Caco-2 (cell line): Measurements from ENCODE around the gene MACROD2. TPM values are rescaled to one million over a fixed set of nuclear protein-coding genes. Genes with fewer than 3 reads are reported as not detected.

Source experiments
- BruUV-seq: library from RNA; stranded (reverse); fragments of 400-500 nt; replicated peaks from 2 replicates; lab custom pipeline; 2021; lab: Mats Ljungman, UMichigan
- CTCF ChIA-PET: fragments of 300-600 bp; sonication (Branson Sonifier 250); formaldehyde crosslinking; loops from one replicate; lab custom pipeline; 2022; ENCODE audit warnings: antibody characterized with exemption; lab: Charles Lee
- POLR2A ChIA-PET: fragments of 300-600 bp; sonication (Branson Sonifier 250); formaldehyde crosslinking; loops from one replicate; lab custom pipeline; 2022; ENCODE audit warnings: antibody characterized with exemption; lab: Charles Lee
- DNase-seq, 2 experiments: peaks; one replicate each; pipeline versions ENCODE4 v3.0.0 to v3.0.0-alpha.2; 2020 to 2022
- H3K27me3 ChIP-seq: replicated peaks from 2 replicates; pipeline ENCODE4 v1.6.0; 2011; ENCODE audit warnings: low read length; ENCODE audit not compliant: control insufficient read depth, insufficient read depth
- H3K36me3 ChIP-seq: 2 replicates; pipeline ENCODE4 v1.5.1; 2011; ENCODE audit warnings: low read length; ENCODE audit not compliant: control insufficient read depth, insufficient read depth
- H3K4me1 ChIP-seq: fragments of 250-450 bp; sonication (Bioruptor Pico); 2 replicates; pipeline ENCODE4 v1.5.1; 2020; ENCODE audit warnings: mild to moderate bottlenecking
- H3K4me3 ChIP-seq: 2 replicates; pipeline ENCODE4 v1.5.1; 2011; ENCODE audit warnings: low read depth, mild to moderate bottlenecking, control low read depth, low read length
- H3K9me3 ChIP-seq: fragments of 250-450 bp; sonication (Bioruptor Pico); 2 replicates; pipeline ENCODE4 v1.5.1; 2020; ENCODE audit warnings: mild to moderate bottlenecking, moderate library complexity
- H3K27ac Mint-ChIP-seq: one replicate; pipeline ENCODE4 v1.8.0; 2022; ENCODE audit warnings: mixed read lengths; ENCODE audit not compliant: unreplicated experiment
- H3K27me3 Mint-ChIP-seq: one replicate; pipeline ENCODE4 v1.8.0; 2022; ENCODE audit warnings: mixed read lengths; ENCODE audit not compliant: insufficient read depth, unreplicated experiment
- H3K36me3 Mint-ChIP-seq: one replicate; pipeline ENCODE4 v1.8.0; 2022; ENCODE audit warnings: mild to moderate bottlenecking, mixed read lengths; ENCODE audit not compliant: insufficient read depth, unreplicated experiment
- H3K4me1 Mint-ChIP-seq: one replicate; pipeline ENCODE4 v1.8.0; 2022; ENCODE audit warnings: low read depth, mixed read lengths; ENCODE audit not compliant: unreplicated experiment
- H3K4me3 Mint-ChIP-seq: one replicate; pipeline ENCODE4 v1.8.0; 2022; ENCODE audit warnings: mild to moderate bottlenecking, moderate library complexity, mixed read lengths; ENCODE audit not compliant: unreplicated experiment
- H3K9me3 Mint-ChIP-seq: one replicate; pipeline ENCODE4 v1.8.0; 2022; ENCODE audit warnings: mixed read lengths; ENCODE audit not compliant: unreplicated experiment
- CTCF ChIP-seq, 2 experiments: fragments of 200-600 bp in 1 of 2; IDR thresholded peaks; 1 replicate in 1 of 2; 2 replicates in 1 of 2; pipeline versions ENCODE4 v1.5.1 to v1.8.0; 2011 to 2022; ENCODE audit warnings: antibody characterized with exemption in 1 of 2, control low read depth in 1 of 2, inconsistent platforms in 1 of 2, low read depth in 1 of 2, low read length in 1 of 2, mild to moderate bottlenecking in 1 of 2, moderate library complexity in 1 of 2; ENCODE audit not compliant: insufficient read depth in 1 of 2, severe bottlenecking in 1 of 2, unreplicated experiment in 1 of 2
- intact Hi-C: fragments of 100-400 bp; cut with micrococcal nuclease; formaldehyde crosslinking; loops from one replicate; pipeline ENCODE4 v1.10.0; 2022; ENCODE audit not compliant: unreplicated experiment
- total RNA-seq: library from RNA; stranded (reverse); gene quantifications from 2 replicates; pipeline ENCODE4 v1.2.3, GENCODE V29; 2022

Gene MACROD2
- total RNA-seq, 1 experiment from 2014 or later = 6.4 TPM

GRCh38 chr20:16078172-16078898 lies 2083.0 kb downstream of the MACROD2 start:
- no peak overlapping the region for H3K4me3 ChIP-seq
- Mint-ChIP-seq H3K36me3 (no peaks in the 10 kb centered on the region), H3K9me3 (no peaks in the 10 kb centered on the region), H3K4me1 (no peaks in the 10 kb centered on the region), H3K27me3 (no peaks in the 10 kb centered on the region), H3K4me3 (no peak overlapping the region), H3K27ac (no peak overlapping the region)
- H3K4me1 ChIP-seq = no peaks in the 10 kb centered on the region
- ChIA-PET CTCF (no interaction called here), POLR2A (no interaction called here)
- DNase-seq = no peak
- intact Hi-C loops = no loop called here
- TF ChIP-seq CTCF (IDR thresholded peaks at IDR 0.05; ENCODE audit: insufficient read depth in 1 of 2, low read depth in 1 of 2, low read length in 1 of 2, severe bottlenecking in 1 of 2, unreplicated experiment in 1 of 2) = no peak
- no peaks in the 10 kb centered on the region for H3K36me3 ChIP-seq
- no TSS peak for BruUV-seq
- H3K9me3 ChIP-seq = no peaks in the 10 kb centered on the region
- no peaks in the 10 kb centered on the region for H3K27me3 ChIP-seq

GRCh38 chr20:16081421-16081820 lies 2086.1 kb downstream of the MACROD2 start:
- Histone ChIP-seq H3K4me1 (no peaks in the 10 kb centered on the region), H3K36me3 (no peaks in the 10 kb centered on the region), H3K27me3 (no peaks in the 10 kb centered on the region), H3K4me3 (no peak overlapping the region), H3K9me3 (peaks cover 8% of the 10 kb centered on the region; the same call in 1 of the 2 replicates)
- Mint-ChIP-seq H3K4me1 (no peaks in the 10 kb centered on the region), H3K36me3 (no peaks in the 10 kb centered on the region), H3K27ac (no peak overlapping the region), H3K9me3 (no peaks in the 10 kb centered on the region), H3K4me3 (no peak overlapping the region), H3K27me3 (peaks cover 2% of the 10 kb centered on the region)
- no peak for DNase-seq
- POLR2A ChIA-PET = no interaction called here
- BruUV-seq = no TSS peak
- TF ChIP-seq CTCF (IDR thresholded peaks at IDR 0.05; ENCODE audit: insufficient read depth in 1 of 2, low read depth in 1 of 2, low read length in 1 of 2, severe bottlenecking in 1 of 2, unreplicated experiment in 1 of 2) = no peak
- intact Hi-C loops = no loop called here
- CTCF ChIA-PET = no interaction called here

DNA sequence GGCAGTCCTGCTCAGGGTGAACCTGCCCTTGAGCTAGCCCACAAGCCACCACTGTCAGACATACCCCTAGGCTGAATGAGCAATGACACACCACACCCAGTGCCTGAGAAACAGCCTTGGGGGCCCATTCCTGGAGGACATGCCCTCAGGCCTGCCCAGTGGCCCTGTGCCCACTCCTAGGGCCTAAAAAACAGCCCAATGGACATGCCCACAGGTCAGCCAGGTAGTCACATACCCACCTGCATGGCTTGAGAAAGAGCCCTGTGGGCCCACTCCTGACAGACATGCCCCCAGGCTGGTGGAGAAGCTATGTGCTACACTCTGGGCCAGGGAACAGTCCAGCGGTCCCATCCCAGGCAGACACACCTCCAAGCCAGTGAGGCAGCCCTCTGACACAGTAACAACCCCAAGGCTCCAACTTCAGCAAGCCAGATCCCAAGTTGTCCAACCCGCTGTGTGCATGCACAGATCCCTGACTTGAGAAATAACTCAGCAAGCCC lies 2086.8 kb downstream of the MACROD2 start:
- BruUV-seq = no TSS peak
- intact Hi-C loops = no loop called here
- no peak overlapping the region for H3K27ac Mint-ChIP-seq
- TF ChIP-seq CTCF (IDR thresholded peaks at IDR 0.05; ENCODE audit: insufficient read depth in 1 of 2, low read depth in 1 of 2, low read length in 1 of 2, severe bottlenecking in 1 of 2, unreplicated experiment in 1 of 2) = no peak
- Histone ChIP-seq H3K27me3 (no peaks in the 10 kb centered on the region), H3K9me3 (peaks cover 8% of the 10 kb centered on the region; the same call in 1 of the 2 replicates), H3K36me3 (no peaks in the 10 kb centered on the region), H3K4me3 (no peak overlapping the region), H3K4me1 (no peaks in the 10 kb centered on the region)
- H3K4me1 Mint-ChIP-seq = no peaks in the 10 kb centered on the region
- peaks cover 2% of the 10 kb centered on the region for H3K27me3 Mint-ChIP-seq
- H3K4me3 Mint-ChIP-seq = no peak overlapping the region
- CTCF ChIA-PET = no interaction called here
- POLR2A ChIA-PET = no interaction called here
- H3K36me3 Mint-ChIP-seq = no peaks in the 10 kb centered on the region
- no peak for DNase-seq
- H3K9me3 Mint-ChIP-seq = no peaks in the 10 kb centered on the region
